Cardiac septum (tissue), 1 donor: ENCODE results near the gene LCN15. TPM values are rescaled to one million over a fixed set of nuclear protein-coding genes. Genes with fewer than 3 reads are reported as not detected.
A peak's percentile ranks its signal among the peaks of the same experiment; 100 is the strongest.

Experiments
- DNase-seq: peaks from one replicate; pipeline ENCODE4 v3.0.0-alpha.2; 2020; ENCODE audit warnings: low spot score
- intact Hi-C: fragments of 100-400 bp; cut with DNase I; formaldehyde crosslinking; loops from one replicate; pipeline ENCODE4 v1.14.0; 2022
- total RNA-seq: library from RNA; stranded (reverse); fragmentation: NEBNext Ultra II Directional; extraction: Animal tissue kit (Norgen Biotek cat#: 25700); gene quantifications from one replicate; pipeline ENCODE4 v1.2.1, GENCODE V29; 2021
- donor health status: DM: no; HTN: no; CAD: no.

The LCN15 gene
- total RNA-seq, 1 donor from 2014 or later = not detected

DNA sequence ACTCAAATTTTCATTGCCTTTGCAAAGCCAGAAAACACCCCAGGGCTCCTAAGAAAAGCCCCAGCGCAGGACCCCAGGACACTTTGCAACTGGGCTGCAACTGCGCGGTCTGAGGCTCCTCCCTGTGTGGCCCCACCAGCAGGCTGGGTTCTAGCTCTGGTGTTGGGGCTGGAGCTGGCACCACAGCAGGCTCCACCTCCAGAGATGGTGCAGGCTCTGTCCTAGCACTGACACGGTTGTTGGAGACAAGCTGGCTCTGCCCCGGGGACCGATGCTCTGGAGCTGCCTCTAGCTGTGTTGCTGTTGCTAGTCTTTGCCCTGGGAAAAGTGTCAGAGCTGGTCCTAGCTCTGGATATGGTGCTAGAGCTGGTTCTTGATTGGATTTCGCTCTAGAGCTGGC lies 35.2 kb downstream of the LCN15 start:
- DNase-seq = no peak
- intact Hi-C loops = loop anchor here (5.0 kb wide), 1 partner anchor 37 kb away; no protein-coding TSS in a partner anchor

DNA sequence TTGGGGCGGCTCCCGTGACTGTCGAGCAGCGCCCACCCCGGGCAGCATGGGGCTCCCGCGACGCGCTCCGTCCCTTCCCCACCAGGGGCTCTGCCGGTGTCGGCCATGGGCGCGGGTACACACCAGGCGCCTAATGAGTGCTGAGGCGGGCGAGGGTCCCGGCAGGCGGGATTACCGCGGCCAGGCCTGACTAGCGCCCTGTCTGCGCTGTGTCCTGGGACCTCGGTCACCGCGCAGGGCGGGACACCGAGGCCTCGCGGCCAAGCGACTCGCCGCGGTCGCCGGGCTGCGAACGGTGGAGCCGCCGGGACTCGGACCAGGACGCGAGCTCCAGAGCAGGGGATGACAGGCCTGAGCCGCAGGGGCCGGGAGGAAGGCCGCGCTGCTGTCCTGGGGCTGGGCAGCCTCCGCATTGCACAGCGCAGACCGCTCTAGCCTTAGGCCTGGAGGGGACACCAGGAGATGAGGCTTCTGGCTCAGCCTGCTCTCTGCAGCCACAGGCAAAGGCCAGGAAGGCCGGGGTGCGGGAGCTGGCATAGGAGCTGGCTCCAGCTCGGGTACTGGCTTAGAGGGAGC lies 35.7 kb downstream of the LCN15 start:
- intact Hi-C loops = loop anchor here (5.0 kb wide), 1 partner anchor 36 kb away; no protein-coding TSS in a partner anchor
- DNase-seq = no peak

DNA sequence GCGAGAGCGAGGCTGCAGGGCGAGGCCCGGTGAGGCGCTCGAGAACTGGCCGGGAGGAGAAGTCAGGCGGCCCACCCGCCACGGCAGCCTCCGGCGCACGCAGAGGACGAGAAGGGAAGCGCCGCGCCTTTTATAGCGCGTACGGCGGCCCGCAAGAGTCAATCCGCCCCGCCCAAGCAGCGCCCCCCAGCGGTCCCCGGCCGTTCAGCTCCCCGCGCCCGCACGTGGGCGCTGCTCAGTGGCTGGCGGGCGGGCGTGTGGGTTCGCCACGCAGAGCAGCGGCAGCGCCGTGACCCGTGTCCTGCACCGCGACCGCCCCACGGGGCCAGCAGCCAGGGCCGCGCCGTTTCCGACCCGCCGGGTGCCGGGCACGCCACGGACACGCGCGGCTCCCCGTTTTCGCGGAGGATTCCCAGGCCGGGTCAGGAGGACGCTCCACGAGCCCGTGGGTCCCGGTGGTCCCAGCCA lies 36.2 kb downstream of the LCN15 start:
- intact Hi-C loops = loop anchor here (5.0 kb wide), 1 partner anchor 36 kb away; no protein-coding TSS in a partner anchor

DNA sequence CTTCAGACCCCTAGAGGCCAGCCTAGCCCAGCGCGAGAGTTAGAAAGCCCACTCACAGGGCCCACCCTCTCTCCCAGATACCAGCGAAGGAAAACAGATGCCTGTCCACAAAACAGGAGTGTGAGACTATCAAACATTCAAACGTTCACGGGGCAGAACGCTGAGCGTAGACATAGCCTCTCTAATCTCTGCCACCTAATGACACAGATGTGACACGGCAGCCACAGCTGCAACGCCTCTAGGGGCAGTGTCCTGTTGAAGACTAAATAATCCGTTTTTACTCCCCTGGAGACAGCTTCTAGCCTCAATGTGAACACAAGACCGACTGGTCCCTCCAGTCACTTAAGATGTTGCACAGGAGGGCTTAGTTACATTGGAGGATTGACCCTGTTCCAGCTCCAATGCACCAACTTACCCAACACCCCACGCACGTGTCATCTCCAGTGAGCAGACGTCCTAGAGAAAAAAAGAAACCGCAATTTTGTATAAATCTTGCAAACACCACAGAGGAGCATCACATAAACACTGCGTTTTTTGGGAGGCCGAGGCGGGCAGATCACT lies 37.6 kb downstream of the LCN15 start:
- no peak for DNase-seq
- intact Hi-C loops = loop anchor here (5.0 kb wide), 1 partner anchor 34 kb away; no protein-coding TSS in a partner anchor

More for the DNA sequence above, 36.2 kb downstream of the LCN15 start:
- peak; percentile 94 for DNase-seq

DNA sequence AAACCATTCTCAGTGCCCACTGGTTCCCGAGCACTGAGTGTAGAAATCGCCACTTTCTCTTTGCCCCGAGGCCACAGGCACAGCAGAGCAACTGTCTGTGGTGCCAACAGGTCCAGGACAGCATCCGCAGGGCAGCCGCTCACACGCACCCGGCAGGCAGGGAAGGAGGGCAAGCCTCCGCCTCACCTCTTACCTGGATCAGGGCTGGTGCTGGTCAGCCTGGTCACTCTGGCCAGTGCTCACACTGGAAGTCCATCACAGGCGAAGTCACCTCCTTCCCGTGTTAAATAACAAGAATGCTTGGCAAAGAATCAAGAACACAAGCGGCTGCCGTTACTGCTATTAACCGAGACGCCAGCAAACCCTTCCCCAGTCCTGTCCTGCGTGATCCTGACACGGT lies 38.2 kb downstream of the LCN15 start:
- no peak for DNase-seq
- intact Hi-C loops = loop anchor here (5.0 kb wide), 1 partner anchor 34 kb away; no protein-coding TSS in a partner anchor

DNA sequence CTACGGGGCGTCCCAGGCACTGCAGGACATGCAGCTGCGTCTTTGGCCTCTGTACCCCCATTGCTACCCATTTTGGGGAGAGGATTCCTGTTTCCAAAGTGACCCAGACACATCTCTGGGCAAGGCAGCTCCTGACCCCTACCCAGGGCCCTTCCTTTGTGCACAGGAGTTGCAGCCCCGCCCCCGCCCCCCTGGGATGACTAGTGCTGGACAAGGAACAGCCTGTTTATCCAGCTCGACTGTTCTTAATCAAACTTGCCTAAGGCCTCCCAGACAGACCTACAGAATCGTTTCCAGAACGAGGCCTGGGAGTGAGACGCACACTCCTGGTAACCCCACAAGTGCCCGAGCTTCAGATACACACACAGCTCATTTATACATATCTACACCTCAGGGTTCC lies 38.7 kb downstream of the LCN15 start:
- DNase-seq = no peak
- intact Hi-C loops = loop anchor here (5.0 kb wide), 1 partner anchor 33 kb away; no protein-coding TSS in a partner anchor

DNA sequence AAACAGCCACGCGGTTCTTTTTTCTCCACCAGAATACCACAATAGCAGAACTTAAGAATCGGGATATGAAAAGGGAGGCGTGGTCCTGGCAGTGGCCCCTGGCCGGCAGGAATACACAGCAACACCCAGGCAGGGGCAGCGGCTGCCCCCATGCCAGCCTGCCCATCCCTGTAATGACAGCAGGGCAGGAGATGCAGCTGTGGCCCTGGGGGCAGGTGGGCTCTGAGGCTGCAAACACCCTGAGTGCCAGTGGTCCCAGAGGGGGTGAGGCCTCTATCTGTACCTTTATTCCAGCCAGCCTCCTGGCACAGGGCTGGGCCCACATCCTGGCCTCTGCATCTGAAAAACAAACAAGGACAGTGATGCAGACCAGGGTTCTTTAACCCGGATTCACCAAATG lies 39.5 kb downstream of the LCN15 start:
- DNase-seq = no peak
- intact Hi-C loops = loop anchor here (5.0 kb wide), 2 partner anchors 32 to 47 kb away; no protein-coding TSS in a partner anchor

DNA sequence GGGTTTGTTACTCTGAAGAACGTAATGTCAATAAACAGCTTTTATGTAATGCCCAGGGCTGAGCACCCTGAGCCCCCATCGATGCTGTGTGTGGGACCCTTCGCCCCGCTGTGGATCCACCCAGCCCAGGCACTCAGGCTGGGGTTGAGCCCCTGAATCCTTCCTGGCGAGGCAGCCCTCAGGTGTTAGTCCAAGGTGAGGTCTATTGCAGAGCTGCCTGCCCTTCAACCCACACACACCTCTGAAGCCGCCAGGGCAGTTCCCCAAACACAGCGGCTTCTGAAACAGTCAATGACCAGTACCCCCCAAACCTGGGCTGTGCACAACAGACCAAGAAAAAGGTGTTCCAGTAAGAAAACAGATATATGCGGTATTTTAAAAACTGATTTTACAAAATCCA lies 40.3 kb downstream of the LCN15 start:
- intact Hi-C loops = loop anchor here (5.0 kb wide), 1 partner anchor 47 kb away; no protein-coding TSS in a partner anchor
- DNase-seq = no peak

DNA sequence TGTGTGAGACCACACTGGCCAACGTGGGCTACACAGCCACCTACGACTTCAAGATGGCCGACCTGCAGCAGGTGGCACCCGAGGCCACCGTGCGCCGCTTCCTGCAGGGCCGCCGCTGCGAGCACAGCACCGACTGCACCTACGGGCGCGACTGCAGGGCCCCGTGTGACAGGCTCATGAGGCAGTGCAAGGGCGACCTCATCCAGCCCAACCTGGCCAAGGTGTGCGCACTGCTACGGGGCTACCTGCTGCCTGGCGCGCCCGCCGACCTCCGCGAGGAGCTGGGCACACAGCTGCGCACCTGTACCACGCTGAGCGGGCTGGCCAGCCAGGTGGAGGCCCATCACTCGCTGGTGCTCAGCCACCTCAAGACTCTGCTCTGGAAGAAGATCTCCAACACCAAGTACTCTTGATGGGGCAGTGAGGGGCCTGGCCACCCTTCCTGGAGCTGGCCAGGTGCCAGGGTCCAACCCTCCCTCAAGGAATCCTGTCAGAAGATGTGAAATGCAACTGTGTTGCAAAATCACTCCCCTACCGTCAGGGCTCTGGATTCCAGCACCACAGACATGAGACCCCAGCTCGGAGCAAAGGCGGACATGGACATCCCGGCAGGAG lies 40.8 kb downstream of the LCN15 start:
- DNase-seq = no peak
- intact Hi-C loops = loop anchor here (5.0 kb wide), 1 partner anchor 46 kb away; no protein-coding TSS in a partner anchor

DNA sequence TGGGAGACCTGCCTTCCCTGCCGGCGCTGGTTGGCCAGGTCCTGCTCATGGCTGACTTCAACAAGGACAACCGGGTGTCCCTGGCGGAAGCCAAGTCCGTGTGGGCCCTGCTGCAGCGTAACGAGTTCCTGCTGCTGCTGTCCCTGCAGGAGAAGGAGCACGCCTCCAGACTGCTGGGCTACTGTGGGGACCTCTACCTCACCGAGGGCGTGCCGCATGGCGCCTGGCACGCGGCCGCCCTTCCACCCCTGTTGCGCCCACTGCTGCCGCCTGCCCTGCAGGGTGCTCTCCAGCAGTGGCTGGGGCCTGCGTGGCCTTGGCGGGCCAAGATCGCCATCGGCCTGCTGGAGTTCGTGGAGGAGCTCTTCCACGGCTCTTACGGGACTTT lies 41.4 kb downstream of the LCN15 start:
- DNase-seq = no peak
- intact Hi-C loops = loop anchor here (5.0 kb wide), 1 partner anchor 46 kb away; no protein-coding TSS in a partner anchor

DNA sequence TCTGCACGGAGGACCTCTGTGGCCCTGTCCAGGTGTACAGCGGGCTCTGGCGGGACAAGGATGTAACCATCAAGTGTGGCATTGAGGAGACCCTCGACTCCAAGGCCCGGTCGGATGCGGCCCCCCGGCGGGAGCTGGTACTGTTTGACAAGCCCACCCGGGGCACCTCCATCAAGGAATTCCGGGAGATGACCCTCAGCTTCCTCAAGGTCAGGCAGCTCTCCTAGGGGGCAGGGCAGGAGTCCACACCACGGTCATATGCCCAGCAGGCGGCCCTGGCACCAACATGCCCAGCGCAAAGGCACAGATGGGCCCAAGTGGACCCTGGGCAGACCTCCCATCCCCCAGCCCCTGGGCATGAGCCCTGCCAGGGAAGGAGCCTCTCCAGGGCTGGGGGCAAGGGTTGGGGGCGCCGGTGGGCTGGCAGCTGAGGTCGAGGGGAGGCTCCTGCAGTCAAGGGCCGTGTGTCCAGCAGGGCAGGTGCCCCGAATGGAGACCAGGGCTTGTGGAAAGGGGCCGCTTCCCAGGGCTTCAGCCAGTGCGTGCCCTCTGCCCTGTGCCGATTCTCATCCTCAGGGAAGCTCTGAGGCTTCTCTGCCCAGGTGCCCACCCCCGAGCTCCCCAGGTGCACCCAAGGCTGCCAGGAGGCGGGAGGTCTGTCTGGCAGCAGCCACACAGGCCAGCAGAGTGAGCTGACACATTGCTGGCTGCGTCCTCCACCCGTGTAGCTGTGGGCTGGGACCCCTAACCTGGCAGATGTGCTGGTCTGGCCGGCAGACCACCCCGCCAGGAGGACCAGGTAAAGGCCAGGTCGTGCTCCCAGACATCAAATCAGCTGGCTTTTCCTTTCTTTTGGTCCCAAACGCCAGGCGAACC lies 42.0 kb downstream of the LCN15 start:
- intact Hi-C loops = loop anchor here (5.0 kb wide), 1 partner anchor 45 kb away; no protein-coding TSS in a partner anchor
- no peak for DNase-seq

DNA sequence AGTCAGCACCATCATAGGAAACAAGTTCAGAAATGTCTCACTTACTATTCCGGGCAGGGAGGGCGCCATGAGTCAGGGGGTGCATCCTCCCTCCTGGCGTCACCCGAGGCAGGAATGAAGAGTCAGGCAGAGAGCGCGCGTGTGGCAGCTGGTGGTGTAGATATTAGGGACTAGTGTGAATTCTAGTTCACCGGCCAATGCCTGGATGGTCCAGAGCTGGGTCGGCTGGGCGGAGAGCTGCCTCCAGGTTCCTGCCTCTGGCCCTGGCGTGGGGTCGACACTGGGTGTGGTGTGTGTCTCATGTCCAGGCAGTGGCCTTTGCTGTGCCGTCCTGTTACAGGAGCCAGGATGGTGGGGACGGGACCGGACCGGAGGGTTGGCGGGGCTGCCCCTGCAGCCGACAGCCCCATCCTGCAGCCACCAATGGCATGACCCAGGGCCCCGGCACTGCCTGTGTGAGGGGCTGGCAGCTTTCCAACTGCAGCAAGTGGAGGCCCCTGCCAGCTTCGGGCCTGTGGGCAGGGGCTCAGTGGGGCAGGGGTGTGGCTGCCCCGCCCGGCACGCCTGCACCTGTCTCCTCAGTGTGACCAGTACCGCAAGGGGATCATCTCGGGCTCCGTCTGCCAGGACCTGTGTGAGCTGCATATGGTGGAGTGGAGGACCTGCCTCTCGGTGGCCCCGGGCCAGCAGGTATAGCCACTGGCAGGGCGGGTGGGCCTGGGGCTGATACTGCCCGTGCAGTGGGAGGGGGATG lies 42.8 kb downstream of the LCN15 start:
- intact Hi-C loops = loop anchor here (5.0 kb wide), 1 partner anchor 44 kb away; no protein-coding TSS in a partner anchor
- no peak for DNase-seq

DNA sequence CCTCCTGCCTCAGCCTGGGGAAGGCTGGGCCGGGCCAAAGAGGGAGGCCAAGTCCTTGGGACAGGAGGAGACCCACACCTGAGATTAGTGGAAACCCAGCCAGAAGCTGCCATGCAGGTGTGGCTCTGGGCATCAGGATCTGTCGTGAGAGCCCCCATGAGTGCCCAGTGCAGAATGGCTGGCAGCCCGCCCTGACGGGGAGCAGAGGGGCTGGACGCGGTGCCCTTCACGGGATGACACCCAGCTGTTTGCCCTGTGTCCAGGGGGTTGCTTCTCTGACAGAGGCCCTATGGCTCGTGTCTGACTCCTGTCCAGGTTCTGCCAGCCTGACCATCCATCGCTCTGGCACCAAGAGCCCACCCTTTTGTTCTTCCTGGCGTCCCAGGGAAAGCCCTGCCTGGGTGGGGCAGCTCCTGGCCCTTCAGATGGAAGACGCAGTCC lies 43.4 kb downstream of the LCN15 start:
- intact Hi-C loops = loop anchor here (5.0 kb wide), 1 partner anchor 44 kb away; no protein-coding TSS in a partner anchor
- DNase-seq = no peak

DNA sequence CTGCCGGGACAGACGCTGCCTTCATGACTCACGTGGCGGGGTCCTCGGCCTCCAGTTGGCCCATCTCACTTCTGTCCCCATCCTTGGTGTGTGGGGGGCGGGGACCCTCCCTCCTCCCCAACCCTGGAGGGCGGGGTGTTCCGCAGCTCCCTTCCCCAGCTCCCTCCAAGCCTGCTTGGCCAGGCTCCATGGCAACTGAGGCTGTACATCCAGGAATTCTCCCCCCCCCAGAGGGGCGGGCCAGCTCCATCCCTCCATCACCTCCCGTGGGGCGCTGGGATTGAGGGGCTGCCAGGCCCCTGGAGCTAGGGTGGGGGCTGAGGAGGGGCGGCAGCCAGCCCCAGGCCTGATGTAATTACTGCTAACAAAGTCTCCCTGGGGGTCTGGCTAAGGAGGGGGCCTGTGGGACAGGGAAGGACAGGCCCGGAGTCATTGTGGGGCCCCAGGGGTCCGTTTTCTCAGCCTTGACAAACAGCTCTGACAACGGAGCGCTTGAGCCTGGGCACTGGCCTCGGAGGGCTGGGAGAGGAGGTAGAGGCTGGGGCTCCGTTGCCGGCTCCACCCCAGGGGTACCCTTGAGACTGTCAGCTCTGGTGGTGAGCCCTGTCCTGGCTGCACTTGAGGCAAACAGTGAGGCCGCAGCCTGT lies 43.9 kb downstream of the LCN15 start:
- intact Hi-C loops = loop anchor here (5.0 kb wide), 1 partner anchor 43 kb away; no protein-coding TSS in a partner anchor
- no peak for DNase-seq

DNA sequence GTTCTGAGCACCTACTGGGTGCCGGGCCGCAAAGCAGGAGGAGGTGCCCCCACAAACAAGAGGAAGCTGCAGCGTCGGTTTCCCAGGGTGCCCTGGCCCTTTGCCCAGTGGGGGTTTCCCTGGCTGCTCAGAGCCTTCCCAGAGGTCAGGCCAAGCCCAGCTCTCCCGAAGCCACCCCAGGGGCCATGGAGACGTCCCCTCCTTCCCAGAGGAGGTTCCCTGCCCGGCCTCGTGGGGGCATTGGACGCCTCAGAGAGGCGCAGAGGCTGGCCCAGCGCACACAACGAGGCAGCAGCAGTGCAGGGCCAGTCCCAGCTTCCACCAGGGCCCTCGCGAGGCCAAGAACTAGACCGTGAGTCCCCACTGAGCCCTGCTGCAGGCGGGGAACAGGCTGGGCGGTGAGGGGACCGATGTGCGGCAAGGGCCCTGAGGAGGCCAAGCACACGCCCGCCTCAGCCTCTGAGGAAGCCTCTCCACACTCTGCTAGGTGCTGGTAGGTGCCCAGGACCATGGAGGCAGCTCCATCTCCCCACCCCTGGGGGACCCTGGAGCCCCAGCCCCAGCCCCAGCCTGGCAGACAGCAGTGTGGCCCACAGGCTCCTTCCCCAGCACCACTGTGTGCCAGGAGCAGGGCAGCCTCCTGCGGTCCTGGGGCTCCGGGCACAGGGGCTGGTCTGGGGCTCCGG lies 45.0 kb downstream of the LCN15 start:
- intact Hi-C loops = no loop called here

DNA sequence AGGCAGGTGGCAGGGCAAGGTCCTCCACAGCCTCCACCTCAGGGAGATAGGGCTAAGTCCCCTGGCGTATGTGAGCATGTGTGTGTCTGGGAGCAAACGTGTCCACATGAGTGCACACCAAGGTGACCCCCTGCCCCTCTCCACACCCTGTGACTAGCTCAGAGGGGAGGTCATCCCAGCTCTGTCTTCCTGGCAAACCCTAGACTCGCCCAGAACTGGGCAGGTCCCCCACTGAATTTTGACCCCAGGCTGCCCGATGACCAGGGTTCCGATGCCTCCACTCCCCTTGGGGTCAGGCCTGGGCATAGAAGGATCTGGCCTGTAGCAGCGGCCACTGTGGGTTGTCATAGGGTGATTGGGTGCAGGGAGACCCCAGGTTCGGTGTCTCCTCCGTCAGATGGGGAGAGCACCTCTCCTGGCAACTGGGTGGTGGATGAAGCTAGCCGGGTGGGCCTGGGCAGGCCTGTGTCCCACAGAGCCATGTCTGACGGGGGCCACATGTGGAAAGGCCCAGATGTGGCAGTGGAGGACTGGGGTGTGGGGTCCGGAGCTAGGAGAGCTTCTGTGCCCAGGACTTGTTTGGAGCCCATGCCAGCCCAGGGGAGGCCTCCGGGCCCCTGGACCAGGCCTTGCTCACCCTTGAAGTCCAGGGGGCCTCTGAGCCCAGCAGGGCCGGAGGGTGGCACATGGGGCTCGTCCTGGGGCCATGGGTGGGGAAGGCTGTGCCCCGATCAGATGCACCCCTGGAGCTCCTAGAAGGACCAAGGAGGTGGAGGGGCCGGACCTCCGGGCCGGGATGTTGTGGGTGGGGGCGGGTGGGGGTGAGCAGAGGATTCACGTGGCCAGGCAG lies 45.7 kb downstream of the LCN15 start:
- intact Hi-C loops = no loop called here
- DNase-seq = no peak

More for the DNA sequence above, 45.0 kb downstream of the LCN15 start:
- no peak for DNase-seq

DNA sequence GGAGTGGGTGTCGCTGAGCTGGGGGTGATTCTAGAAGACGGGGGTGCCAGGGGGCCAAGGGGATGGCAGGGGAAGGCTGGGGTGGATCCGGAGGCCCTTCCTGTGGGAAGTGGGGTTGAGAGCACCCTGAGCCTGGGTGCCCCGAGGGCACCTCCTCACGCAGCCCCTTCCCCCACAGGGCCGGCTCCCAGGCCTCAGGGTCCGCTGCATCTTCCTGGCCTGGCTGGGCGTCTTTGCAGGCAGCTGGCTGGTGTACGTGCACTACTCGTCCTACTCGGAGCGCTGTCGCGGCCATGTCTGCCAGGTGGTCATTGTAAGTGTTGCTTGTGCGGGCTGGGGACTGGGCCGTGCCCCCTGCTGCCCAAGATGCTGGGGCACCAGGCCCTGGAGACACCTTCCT lies 46.9 kb downstream of the LCN15 start:
- intact Hi-C loops = no loop called here
- DNase-seq = no peak
